ENCODE results near the gene VSTM2B. TPM values are rescaled to one million over a fixed set of nuclear protein-coding genes. Genes with fewer than 3 reads are reported as not detected.

The VSTM2B gene
- total RNA-seq, 2 experiments from 2014 or later = not detected

GRCh38 chr19:29517946-29518345 lies 7.8 kb upstream of the VSTM2B start:
- intact Hi-C loops (cut with micrococcal nuclease; ENCODE audit: unreplicated experiment) = no loop called here

DNA sequence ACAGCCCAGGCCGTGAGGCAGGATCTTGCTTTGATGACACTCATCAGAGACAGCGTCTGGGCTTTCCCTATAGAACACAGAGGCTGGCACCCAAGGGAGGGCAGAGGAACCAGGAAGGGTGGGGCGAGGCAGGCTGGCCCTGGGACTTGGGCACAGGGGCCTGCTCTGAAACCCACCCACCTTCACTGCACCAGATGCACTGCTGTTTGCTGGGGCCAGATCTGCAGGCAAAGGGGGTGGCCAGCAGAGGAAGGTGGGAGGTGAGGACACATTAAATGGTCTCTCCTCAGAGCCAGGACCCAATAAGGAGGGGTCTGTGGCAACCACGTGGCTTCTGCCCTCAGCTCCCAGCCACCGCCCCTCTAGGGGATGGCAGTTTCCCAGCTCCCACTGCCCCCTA lies 6.6 kb upstream of the VSTM2B start:
- no TSS peak for BruUV-seq (replicated peaks)
- no peak for DNase-seq (ENCODE audit: low spot score)
- no peak for TF ChIP-seq EZH2phosphoT487 (IDR thresholded peaks at IDR 0.05; ENCODE audit: borderline replicate concordance, low read depth, low read length)
- TF ChIP-seq CTCF (conservative IDR thresholded peaks at IDR 0.05; ENCODE audit: low read length) = no peak
- Histone ChIP-seq H3K4me1 (ENCODE audit: insufficient read depth, low read length, poor library complexity, severe bottlenecking) (no peaks in the 10 kb centered on the region), H3K36me3 (ENCODE audit: insufficient read depth, low read length) (no peaks in the 10 kb centered on the region), H3K79me2 (ENCODE audit: insufficient read depth, low read depth, low read length) (no peaks in the 10 kb centered on the region), H3K9me3 (ENCODE audit: low read length) (no peaks in the 10 kb centered on the region), H3K9me2 (ENCODE audit: insufficient read depth, low read length) (no peaks in the 10 kb centered on the region), H3K4me2 (ENCODE audit: low read length) (no peak overlapping the region), H3K27ac (ENCODE audit: low read depth, low read length, poor library complexity, severe bottlenecking) (no peak overlapping the region), H3K4me3 (ENCODE audit: low read depth, low read length, poor library complexity, severe bottlenecking) (no peak overlapping the region), H4K20me1 (ENCODE audit: insufficient read depth, low read length) (no peaks in the 10 kb centered on the region), H2AFZ (ENCODE audit: low read length) (no peak overlapping the region)
- intact Hi-C loops (cut with micrococcal nuclease; ENCODE audit: unreplicated experiment) = no loop called here
- POLR2A ChIA-PET = no interaction called here
- CTCF ChIA-PET (ENCODE audit: unreplicated experiment) = no interaction called here

More at GRCh38 chr19:29517946-29518345, 7.8 kb upstream of the VSTM2B start:
- Histone ChIP-seq H3K9me3 (ENCODE audit: low read length) (no peaks in the 10 kb centered on the region), H3K79me2 (ENCODE audit: insufficient read depth, low read depth, low read length) (no peaks in the 10 kb centered on the region), H2AFZ (ENCODE audit: low read length) (no peak overlapping the region), H3K4me2 (ENCODE audit: low read length) (no peak overlapping the region), H3K27ac (ENCODE audit: low read depth, low read length, poor library complexity, severe bottlenecking) (no peak overlapping the region), H3K4me3 (ENCODE audit: low read depth, low read length, poor library complexity, severe bottlenecking) (no peak overlapping the region), H3K36me3 (ENCODE audit: insufficient read depth, low read length) (no peaks in the 10 kb centered on the region), H3K9me2 (ENCODE audit: insufficient read depth, low read length) (no peaks in the 10 kb centered on the region), H4K20me1 (ENCODE audit: insufficient read depth, low read length) (no peaks in the 10 kb centered on the region), H3K4me1 (ENCODE audit: insufficient read depth, low read length, poor library complexity, severe bottlenecking) (no peaks in the 10 kb centered on the region)
- DNase-seq (ENCODE audit: low spot score) = no peak
- ChIA-PET POLR2A (interaction anchor here (0.8 kb wide), 1 partner anchor 54 kb away, joined by 3 read pairs; no protein-coding TSS in a partner anchor), CTCF (ENCODE audit: unreplicated experiment) (no interaction called here)
- no TSS peak for BruUV-seq (replicated peaks)
- no peak for TF ChIP-seq CTCF (conservative IDR thresholded peaks at IDR 0.05; ENCODE audit: low read length)
- TF ChIP-seq EZH2phosphoT487 (IDR thresholded peaks at IDR 0.05; ENCODE audit: borderline replicate concordance, low read depth, low read length) = no peak

DNA sequence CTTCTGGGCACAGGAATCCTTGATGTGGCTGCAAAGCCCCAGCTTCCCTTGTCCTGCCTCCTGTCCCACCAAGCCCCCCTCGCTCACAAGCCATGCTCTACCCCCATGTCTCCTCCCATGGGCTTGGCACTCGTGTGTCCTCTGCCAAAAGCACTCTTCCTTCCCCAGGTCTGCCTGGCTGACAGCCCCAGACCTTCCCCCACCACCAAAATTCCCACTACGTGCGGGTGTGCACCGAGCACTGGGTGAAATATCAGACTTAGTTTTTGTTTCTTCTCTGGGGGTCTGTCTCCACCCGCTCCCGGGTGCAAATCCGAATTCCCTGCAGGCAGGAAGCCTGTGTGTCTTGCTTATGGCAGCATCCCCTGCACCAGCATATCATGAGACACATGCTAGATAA lies 5.9 kb upstream of the VSTM2B start:
- CTCF ChIA-PET (ENCODE audit: unreplicated experiment) = no interaction called here
- POLR2A ChIA-PET = no interaction called here

More for the DNA sequence above, 5.9 kb upstream of the VSTM2B start:
- no peak for DNase-seq (ENCODE audit: low spot score)
- H3K4me2 ChIP-seq (ENCODE audit: low read length) = no peak overlapping the region
- no peaks in the 10 kb centered on the region for H3K36me3 ChIP-seq (ENCODE audit: insufficient read depth, low read length)
- no peaks in the 10 kb centered on the region for H3K9me3 ChIP-seq (ENCODE audit: low read length)
- no peak overlapping the region for H3K4me3 ChIP-seq (ENCODE audit: low read depth, low read length, poor library complexity, severe bottlenecking)
- H3K9me2 ChIP-seq (ENCODE audit: insufficient read depth, low read length) = no peaks in the 10 kb centered on the region
- no peaks in the 10 kb centered on the region for H3K79me2 ChIP-seq (ENCODE audit: insufficient read depth, low read depth, low read length)
- no peaks in the 10 kb centered on the region for H3K4me1 ChIP-seq (ENCODE audit: insufficient read depth, low read length, poor library complexity, severe bottlenecking)
- no peak overlapping the region for H2AFZ ChIP-seq (ENCODE audit: low read length)
- TF ChIP-seq CTCF (conservative IDR thresholded peaks at IDR 0.05; ENCODE audit: low read length) = no peak
- TF ChIP-seq EZH2phosphoT487 (IDR thresholded peaks at IDR 0.05; ENCODE audit: borderline replicate concordance, low read depth, low read length) = no peak
- intact Hi-C loops (cut with micrococcal nuclease; ENCODE audit: unreplicated experiment) = no loop called here
- no peaks in the 10 kb centered on the region for H4K20me1 ChIP-seq (ENCODE audit: insufficient read depth, low read length)
- H3K27ac ChIP-seq (ENCODE audit: low read depth, low read length, poor library complexity, severe bottlenecking) = no peak overlapping the region
- BruUV-seq (replicated peaks) = no TSS peak

All from OCI-LY7 (cell line).